GM10847 (cell line): ENCODE data around the gene MRPL11.

Experiments used
- POLR2A ChIP-seq: IDR thresholded peaks from 2 replicates; pipeline ENCODE4 v1.6.1; 2011; ENCODE audit not compliant: insufficient read length; ENCODE audit errors: extremely low read depth

Gene MRPL11

GRCh38 chr11:66471142-66471541 is 32.5 kb upstream of the MRPL11 start:
- TF ChIP-seq POLR2A: no peak

DNA sequence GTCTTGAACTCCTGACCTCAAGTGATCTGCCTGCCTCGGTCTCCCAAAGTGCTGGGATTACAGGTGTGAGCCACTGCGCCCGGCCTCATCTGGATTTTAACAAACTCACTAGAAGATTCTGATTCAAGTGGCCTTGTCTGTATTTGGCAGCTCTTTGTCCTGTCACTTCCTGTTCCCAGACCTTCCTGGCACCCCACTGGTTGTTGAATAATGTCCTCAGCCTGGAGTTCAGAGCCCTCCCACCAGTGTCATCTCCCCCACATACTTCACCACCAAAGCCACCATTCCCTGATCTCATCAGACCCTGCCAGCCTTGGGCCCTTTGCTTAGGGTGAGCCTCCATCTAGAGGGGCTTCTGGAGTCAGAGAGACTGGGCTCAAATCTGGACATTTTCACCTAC is 31.4 kb upstream of the MRPL11 start:
- no peak for TF ChIP-seq POLR2A

- TF ChIP-seq POLR2A: no peak
These were observed 30.8 kb upstream of the MRPL11 start for GRCh38 chr11:66469441-66469840.

DNA sequence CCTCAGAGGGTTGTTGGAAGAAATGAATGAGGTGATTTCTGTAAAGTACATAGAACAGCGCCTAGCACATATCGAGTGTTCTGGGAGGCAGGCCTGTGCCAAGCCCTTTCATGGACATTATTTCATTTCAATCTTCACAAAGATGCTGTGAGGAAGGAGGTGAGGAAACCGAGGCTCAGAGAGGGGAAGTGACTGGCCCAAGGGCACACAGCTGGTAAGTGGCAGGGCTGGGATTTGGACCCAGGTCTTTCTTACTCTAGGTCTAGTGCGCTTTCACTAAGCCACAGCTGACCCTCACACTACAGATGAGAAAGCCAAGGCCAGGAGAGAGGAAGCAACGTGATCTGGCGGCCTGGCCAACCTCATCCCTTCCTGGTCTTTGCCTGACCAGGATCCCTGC is 30.0 kb upstream of the MRPL11 start:
- TF ChIP-seq POLR2A: no peak

- TF ChIP-seq POLR2A: no peak
These were observed 29.1 kb upstream of the MRPL11 start for GRCh38 chr11:66467756-66468155.

DNA sequence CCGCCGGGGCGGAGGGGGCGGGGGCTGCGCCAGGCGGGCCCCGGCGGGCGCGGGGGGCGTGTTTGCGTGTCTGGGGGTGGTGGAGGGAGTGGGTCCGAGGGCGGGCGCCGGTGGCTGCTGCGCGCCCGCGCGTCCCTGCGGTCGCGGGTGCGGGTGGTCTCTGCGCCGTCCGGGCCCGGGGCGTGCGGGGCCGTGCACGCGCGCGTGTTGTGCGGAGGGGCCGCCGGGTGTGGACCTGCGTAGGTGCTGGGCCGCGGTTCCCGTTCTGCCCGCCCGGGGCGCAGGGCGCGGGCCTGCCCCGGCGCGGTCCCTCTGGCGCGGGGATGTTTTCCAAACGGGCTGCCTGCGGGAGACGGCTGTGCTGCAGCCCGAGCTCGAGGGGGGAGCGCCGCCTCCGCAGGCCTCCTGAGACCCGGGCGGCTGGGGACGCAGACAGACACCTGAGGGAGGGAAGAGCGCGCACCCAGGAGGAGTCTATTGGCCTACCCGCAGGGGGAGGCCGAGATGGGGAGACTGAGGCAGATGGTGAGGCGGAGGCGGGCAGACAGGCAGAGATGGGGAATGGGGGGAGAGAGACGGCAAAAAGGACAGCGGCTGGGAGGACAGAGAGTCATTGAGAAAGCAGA is 28.5 kb upstream of the MRPL11 start:
- no peak for TF ChIP-seq POLR2A

GRCh38 chr11:66466225-66467033 is 27.8 kb upstream of the MRPL11 start, which contains the start of gene PELI3:
Gene PELI3, plus strand, starts transcription at chr11:66466905. Its CDS starts 1,224 bp downstream, at chr11:66468129.
- no peak for TF ChIP-seq POLR2A

DNA sequence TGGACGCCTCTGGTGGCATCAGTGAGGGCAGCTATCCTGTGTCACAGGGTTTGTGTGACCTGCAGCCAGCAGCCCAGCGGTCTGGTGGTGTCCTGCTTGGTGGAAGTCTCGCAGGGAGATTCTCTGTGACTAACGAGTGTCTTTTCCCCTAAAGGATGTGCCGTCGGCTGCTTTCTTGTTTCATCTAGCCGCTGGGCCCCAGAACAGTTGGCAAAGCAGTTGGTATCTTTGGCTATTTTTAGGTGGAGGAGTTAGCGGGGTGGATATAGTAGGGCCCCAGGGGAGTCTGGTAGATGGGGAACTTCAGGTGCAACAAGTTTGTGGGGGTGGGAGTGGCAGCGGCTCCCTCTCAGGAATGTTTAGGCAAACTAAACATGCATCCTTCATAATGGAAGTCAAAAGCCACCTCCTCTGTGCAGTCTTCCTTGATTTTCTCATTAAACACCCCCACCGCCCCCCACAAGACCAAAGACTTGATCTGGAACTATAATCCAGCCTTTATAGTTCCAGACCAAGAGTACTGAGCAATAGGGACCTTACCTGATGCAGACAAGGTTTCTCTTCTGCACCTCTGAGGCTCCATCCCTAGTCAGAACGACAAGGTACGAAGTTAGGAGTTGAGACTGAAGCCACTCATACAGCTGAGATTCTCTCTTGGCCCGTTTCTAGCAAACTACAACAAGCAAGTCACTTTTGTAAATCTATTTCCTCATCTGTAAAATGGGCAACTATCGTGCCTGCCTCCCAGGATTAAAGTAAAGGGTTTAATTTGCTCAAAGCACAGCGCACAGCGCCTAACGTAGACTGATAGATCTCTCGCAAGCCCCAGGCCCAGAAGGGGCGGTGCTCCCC is 27.0 kb upstream of the MRPL11 start:
- no peak for TF ChIP-seq POLR2A

DNA sequence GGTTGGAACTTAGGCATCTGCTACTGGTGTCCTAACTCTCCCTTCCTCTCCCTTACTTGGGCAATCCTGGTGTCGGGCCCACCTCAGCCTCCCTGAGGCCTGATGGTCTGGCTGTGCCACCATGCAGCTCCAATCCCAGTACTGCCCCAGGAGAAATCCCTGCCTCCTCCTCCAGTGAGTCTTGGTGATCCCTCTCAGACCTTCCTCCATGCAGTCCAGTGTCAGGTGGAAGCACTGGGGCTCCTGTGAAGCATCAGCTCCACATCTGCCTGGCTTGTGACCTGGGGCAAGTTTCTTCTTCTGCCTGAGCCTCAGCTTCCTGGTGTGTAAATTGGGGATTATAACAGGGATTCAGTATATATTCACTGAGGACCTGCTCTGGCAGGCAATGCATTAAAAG is 26.3 kb upstream of the MRPL11 start:
- no peak for TF ChIP-seq POLR2A

DNA sequence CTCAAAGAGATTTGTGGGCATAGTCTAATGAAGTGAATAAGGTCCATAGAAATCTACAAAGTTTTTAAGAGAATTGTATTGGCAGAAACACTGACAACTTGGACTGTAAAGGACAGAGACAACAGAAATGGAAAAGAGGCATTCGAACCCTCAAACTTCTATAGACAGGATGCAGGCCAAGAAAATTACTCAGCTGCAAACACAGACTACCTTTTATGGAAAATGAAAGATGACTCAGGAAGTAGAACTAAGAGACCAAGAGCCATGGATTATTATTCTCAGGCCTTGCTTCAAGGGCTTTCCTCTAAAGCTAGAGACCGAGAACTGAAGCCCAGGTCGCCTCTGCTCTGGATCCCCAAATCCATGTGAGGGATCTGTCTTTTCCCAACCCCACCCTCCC is 24.3 kb upstream of the MRPL11 start:
- TF ChIP-seq POLR2A: no peak

DNA sequence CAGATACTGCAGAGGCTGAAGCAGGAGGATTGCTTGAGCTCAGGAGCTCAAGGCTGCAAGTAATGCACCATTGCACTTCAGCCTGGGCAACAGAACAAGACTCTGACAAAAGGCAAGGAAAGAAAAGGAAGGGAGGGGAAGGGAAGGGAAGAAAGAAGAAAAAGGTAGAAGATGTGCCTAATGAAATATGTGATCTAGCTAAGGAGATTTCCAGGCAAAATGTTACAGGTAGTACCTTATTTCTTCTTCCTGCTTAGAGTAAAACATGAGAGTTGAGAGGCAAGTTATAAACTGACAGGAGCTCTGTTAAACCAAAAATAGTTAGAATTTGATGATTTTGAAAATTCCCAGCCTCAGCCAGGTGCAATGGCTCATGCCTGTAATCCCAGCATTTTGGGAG is 23.4 kb upstream of the MRPL11 start:
- TF ChIP-seq POLR2A: no peak

- TF ChIP-seq POLR2A: no peak
These were observed 20.6 kb upstream of the MRPL11 start for GRCh38 chr11:66459138-66459778.

DNA sequence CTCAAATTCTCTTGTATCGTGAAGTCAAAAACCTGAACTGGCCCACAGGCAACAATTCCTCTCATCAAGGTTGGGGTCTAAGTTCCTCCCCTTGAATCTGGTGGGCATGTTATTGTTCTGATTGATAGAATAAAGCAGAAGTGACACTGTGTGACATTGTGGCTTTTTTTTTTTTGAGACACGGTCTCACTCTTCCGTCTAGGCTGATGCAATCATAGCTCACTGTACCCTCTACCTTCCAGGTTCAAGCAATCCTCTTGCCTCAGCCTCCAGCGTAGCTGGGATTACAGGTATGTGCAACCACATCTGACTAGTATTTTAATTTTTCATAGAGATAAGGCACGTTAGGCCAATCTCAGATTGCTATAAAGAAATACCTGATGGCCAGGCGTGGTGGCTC is 19.2 kb upstream of the MRPL11 start:
- TF ChIP-seq POLR2A: no peak

DNA sequence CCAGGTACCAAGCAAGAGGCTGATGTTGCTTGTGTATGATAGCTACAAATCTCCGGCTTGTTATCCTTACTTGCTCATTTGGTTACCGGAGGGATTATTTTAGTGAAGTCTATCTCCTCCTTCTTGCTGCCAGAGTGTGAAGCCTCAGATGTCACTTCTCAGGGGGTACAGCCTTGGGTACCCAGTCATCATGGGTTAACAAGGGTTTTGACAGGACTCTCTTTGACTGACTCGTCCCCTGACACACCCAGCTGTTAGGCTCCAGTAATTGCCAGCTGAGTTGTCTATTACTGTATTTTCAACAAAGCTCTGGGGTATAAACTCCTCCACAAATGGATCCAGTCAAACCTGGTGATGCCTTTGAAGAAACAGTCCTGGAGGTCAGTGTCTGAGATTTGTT is 16.2 kb upstream of the MRPL11 start:
- TF ChIP-seq POLR2A: no peak

DNA sequence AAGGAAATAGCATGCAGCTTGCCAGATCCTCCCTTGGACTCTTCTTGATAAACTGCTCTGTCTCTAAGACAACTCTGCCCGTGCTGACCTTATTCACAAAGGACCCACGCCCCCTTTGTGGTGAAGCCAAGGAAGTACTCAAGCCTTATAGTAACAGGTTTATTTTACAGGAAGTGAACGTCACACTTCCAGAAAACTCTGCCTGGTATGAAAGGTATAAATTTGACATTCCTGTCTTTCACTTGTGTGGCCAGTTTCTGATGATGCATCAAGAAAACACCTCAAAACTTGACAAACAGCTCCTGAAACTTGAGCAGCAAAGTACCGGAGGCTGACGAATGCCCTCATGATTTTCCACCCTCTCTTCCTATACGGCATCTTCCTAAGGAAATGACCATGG is 15.6 kb upstream of the MRPL11 start:
- TF ChIP-seq POLR2A: no peak

DNA sequence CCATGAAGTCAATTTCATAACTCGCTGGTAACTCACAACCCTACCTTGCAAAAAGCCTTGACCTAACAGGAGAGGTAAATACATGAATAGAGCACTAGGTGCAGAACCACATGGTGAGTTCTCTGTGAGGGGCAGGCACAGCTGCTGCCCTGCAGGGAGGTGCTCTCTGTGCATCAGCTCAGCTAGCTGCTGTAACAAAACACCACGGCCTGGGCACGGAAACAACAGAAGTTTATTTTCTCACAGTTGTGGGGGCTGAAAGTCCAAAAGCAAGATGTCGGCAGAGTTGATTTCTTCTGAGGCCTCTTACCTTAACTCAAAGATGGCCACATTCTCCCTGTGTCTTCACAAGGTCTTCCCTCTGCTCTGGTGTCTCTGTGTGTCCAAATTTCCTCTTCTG is 13.0 kb upstream of the MRPL11 start:
- TF ChIP-seq POLR2A: no peak

- TF ChIP-seq POLR2A: no peak
These were observed 11.9 kb upstream of the MRPL11 start for GRCh38 chr11:66450560-66450959.
